Ishikawa (cell line): ENCODE data around the gene EIPR1.

Source experiments
- CEBPB ChIP-seq: IDR thresholded peaks from 2 replicates; pipeline ENCODE4 v1.6.1; 2012
- EP300 ChIP-seq: IDR thresholded peaks from 2 replicates; pipeline ENCODE4 v1.6.1; 2012; ENCODE audit warnings: borderline replicate concordance
- NFIC ChIP-seq: IDR thresholded peaks from 2 replicates; pipeline ENCODE4 v1.6.1; 2012
- YY1 ChIP-seq: IDR thresholded peaks from 2 replicates; pipeline ENCODE4 v1.6.1; 2012; ENCODE audit warnings: low read depth
- ZBTB7A ChIP-seq: IDR thresholded peaks from 2 replicates; pipeline ENCODE4 v1.6.1; 2012; ENCODE audit warnings: low read depth
- TF ChIP-seq, protein P1 (sequence below): IDR thresholded peaks from 2 replicates; pipeline ENCODE4 v1.6.1; 2012
- TF ChIP-seq, protein P2 (sequence below): IDR thresholded peaks from 2 replicates; pipeline ENCODE4 v1.6.1; 2012; ENCODE audit warnings: low read depth, mild to moderate bottlenecking

DNA sequence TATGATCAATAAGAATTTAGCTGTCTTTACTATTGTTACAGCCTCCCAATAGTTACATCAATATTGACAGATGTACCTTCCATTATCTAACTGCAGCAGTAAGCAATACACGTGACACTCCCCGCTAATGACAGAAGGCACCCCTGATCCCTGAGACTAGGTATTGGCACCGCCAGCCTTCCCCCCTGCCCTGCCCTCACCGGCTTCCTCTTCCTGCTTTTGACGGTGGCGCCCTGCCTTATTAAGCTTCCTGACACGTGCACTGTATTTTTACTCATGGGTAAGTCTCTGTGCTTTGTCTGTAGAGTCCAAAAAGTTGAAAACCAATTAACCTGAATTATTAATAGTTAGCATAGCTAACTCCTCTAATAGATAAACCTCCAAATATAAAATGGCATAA is 223.5 kb downstream of the EIPR1 start:
- TF ChIP-seq EP300 (no peak), ZBTB7A (no peak), CEBPB (no peak), NFIC (no peak), YY1 (no peak)
- TF ChIP-seq, protein P1, sequence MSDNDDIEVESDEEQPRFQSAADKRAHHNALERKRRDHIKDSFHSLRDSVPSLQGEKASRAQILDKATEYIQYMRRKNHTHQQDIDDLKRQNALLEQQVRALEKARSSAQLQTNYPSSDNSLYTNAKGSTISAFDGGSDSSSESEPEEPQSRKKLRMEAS: no peak
- TF ChIP-seq, protein P2, sequence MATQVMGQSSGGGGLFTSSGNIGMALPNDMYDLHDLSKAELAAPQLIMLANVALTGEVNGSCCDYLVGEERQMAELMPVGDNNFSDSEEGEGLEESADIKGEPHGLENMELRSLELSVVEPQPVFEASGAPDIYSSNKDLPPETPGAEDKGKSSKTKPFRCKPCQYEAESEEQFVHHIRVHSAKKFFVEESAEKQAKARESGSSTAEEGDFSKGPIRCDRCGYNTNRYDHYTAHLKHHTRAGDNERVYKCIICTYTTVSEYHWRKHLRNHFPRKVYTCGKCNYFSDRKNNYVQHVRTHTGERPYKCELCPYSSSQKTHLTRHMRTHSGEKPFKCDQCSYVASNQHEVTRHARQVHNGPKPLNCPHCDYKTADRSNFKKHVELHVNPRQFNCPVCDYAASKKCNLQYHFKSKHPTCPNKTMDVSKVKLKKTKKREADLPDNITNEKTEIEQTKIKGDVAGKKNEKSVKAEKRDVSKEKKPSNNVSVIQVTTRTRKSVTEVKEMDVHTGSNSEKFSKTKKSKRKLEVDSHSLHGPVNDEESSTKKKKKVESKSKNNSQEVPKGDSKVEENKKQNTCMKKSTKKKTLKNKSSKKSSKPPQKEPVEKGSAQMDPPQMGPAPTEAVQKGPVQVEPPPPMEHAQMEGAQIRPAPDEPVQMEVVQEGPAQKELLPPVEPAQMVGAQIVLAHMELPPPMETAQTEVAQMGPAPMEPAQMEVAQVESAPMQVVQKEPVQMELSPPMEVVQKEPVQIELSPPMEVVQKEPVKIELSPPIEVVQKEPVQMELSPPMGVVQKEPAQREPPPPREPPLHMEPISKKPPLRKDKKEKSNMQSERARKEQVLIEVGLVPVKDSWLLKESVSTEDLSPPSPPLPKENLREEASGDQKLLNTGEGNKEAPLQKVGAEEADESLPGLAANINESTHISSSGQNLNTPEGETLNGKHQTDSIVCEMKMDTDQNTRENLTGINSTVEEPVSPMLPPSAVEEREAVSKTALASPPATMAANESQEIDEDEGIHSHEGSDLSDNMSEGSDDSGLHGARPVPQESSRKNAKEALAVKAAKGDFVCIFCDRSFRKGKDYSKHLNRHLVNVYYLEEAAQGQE: no peak
